HG03457 (cell line): Measurements from ENCODE around the gene SLAIN2.
A peak's percentile ranks its signal among the peaks of the same experiment; 100 is the strongest.

Experiments used
- ATAC-seq: cut with Tn5 transposase; IDR thresholded peaks from one replicate; pipeline ENCODE4 v1.9.1; 2021; ENCODE audit warnings: moderate number of reproducible peaks; ENCODE audit not compliant: unreplicated experiment

The SLAIN2 gene

DNA sequence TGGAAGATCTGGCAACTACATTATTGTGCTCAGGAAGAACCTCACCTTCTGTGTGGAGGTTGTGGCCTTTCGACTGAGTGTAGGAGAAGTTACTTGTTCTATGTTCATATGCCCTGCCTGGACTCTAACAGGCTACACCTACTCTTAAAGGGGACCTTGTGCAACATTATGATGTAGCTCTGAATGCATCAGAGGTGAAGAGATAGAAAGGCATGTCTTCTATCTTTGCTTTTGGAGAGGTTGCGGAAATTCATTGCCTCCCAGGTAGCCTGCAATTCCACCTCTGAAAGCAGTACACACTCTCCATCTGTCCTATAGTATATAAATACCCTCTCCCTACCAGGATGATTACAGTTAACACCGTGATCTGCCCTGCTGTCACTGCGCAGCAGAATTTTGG, 7.1 kb upstream of the SLAIN2 start:
- no peak for ATAC-seq

DNA sequence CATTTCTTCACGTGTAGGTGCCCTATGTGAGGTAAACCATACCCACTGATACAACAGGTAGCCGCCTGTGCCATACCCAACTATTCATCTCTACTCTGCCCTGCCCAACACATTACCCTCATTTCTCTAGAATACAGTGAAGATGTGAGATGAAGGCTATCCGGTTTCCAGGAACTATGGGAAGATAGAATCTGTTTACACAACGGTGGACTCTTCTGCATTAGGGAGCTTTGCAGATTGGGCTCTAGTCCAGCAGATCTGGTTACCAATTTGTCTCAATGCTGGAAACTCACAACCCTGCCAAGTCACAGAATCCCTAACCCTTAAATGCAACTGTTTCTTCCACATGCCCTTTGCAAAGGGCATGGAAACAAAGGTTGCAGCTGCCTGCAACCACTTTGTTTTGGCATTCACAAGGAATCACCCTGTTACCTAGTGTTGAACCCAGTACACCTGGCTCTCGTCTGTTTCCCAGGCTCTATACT, 6.4 kb upstream of the SLAIN2 start:
- no peak for ATAC-seq

DNA sequence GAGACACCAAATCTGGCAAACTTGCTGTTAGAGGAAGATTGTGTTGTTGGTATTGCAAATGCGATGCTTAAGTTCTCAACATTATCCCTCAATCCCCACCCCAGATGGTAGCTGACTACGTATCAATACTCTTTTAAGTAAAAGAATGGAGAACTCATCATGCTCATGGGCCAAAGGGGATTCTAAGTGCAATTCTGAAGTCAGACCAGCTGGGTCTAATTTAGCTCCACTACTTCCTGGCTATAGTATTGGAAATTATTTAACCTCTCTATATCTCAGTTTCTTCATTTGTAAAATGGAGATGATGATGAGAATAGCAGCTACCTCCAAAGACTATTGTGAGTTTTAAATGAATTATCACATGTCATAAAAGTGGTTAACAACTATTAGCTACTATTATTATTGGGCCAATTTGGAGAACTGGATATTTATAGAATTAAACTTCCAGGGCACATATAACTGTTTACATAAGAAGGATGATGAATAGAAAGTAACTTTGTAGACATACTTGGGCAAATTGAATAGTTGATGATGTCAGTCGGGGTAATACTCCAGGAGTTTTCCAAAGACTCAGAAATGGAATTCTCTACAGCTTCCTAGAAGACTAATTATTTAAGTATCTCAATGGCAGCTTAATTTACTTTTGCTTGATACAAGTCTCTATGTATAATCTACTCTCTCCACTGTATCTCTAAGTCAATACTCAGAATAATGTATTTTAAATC, 5.0 kb upstream of the SLAIN2 start:
- ATAC-seq: no peak

DNA sequence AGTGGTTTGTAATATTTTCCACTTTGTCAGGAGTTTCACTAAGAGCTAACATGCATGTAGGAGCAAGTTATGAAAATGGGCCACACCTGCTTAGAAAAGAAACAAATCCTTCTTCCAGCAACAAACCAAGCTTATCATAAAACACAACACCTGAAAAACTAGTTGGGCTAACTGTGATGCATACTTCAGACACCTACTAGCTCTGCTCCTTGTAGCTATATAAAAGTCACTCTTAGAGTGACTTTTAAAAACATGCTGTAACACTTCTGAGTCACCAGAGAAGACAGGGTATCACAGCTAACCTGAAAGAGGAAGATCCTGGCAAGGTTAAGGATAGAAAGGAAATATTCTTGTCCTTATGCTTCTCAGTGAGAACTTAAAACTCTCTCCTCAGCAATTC, 3.6 kb upstream of the SLAIN2 start:
- no peak for ATAC-seq

DNA sequence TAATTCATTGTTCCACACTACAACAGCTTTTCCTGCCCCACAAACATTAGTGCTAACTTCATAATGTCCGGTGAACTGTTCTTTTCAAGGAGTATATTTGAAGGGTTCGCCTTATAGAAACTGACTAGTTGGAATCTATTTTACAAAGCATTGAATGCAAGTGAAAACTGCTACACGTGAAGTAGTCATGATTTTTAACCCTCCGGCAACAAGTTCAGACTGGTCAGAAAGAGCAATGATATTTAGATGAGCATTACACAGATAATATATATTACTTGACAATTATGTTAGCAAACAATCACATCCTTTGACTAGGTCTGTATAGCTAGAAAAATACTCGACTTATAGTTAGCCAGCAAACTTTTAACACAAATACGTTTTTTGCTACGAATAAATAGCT, 1.7 kb upstream of the SLAIN2 start:
- no peak for ATAC-seq

DNA sequence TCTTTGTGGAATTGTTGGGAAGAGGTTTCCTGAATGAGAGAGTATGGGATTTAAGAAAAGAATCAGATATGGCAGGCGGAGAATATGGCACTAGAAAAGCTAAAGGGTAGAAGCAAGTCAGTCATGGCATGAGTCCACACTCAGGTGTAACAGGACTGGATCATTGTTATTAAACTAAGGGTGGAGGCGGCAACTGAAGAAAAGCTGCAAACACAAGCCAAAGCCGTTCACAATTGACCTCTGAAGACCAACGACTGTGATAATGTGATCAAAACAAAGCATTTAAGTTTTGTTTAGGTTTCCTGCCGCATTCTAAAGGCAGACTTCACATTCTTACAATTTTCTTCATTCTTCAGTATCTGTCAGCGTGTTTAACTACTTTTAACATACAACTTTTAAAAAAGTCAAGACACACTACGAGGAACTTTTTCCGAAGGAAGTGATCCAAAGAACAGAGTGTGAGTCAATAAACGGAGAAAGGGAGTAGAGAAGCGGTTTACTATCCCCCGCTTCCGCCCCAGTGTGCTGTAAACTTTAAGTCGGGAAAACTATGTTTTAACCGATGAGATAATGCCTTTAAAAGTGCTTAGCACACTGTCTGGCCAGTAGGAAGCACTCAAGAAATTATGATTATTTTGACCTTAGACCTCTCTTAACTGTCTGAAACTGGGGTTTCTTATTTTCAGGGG, 909 bp upstream of the SLAIN2 start:
- no peak for ATAC-seq

DNA sequence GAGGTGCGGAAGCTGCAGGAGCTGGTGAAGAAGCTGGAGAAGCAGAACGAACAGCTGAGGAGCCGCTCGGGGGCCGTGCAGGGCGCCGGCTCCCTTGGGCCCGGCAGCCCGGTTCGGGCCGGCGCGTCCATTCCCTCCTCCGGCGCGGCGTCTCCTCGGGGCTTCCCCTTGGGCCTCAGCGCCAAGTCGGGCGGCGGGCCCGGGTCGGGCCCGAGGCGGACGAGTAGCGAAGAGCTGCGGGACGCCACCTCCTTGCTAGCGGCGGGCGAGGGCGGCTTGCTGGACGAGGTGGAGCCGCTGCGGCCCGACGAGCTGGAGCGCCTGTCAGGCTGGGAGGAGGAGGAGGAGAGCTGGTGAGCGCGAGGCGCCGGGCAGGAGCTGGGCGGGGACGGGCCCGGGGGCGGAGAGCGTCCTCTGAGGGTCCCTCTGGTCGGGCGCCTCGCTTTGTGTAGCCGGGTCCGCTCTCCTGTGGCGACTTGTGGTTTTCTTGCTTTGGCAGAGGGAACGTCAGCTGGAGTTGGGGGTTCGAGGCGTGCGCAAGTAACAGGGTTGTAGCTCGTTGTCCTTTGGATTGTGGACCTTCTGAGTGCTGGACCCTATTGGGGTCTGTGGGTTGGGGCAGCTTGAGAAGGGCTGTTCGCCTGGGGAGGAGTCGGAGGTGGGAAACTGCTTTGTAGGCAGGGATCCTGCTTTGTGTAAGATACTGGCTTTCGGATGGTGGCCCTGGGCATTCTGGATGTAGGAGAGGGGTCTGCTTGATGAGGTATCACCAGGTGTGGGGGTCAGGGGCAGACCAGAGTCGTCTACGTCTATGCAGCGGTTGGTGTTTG, 662 bp downstream of the SLAIN2 start:
- ATAC-seq: peak; percentile 6

DNA sequence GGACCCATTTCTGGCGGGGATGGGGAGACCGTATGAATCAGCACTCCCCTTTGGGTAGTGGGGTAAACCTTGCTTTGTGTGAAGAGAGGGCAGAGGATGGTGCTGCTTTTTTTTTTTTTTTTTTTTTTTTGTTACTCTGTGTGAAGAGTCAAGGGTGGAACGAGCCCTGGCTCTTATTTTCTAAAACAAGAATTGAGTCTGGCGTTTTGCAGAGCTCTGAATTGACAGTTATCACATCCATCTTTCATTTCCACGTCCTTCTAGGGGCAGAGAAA, 1.2 kb downstream of the SLAIN2 start:
- ATAC-seq: no peak

DNA sequence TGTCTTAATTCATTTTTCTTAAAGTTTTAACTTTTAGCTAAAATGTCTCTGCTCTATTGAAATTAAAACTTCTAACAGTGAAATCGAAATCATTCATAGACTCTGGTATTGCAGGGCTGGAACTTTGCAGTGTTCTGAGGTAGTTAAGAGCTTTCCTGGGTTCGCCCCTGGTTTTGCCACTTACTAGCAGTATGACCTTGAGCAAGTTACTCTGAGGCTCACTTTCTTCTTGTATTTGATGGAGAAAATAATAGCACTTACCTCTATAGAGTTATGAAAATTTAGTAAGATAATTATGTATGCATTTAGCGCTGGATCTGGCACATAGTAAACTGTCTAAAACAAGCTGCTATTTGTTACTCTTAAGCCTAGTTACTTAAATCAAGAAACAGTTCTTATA, 1.7 kb downstream of the SLAIN2 start:
- ATAC-seq: no peak

DNA sequence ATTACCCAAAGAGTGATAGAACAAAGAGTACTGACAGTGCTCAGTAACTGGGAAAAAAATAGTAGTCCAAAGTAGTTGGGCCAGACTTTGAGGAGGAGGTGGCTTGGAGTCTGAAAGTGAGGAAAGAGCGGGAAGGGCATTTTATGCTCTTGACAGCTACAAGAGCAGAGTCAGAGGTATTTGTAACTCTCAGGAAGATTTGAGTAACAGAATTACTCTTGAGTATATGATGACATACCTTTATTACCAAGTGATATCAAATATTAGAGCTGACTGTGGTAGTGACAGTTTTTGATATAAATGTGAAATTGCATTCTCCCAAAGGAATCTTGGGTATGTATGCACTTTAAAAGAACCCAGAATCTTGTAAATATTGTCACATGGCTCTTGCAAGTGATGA, 2.2 kb downstream of the SLAIN2 start:
- no peak for ATAC-seq

DNA sequence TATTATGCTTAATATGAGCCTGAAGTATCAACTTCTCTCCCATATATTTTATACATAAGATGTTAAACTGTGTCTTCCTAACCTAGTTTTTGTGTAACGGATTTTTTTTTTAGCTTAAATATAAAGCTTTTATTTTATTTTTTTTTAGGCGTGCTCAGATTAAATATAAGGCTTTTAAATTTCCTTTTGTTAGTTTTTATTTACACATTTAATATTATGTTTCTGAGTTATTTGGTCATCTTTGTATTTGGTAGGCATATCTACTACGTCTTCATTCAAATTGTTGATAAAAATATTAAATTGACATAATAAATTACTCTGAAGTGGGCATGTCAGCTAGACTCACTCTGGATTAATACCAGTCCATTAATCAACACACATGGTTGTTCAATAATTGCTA, 4.2 kb downstream of the SLAIN2 start:
- ATAC-seq: no peak

DNA sequence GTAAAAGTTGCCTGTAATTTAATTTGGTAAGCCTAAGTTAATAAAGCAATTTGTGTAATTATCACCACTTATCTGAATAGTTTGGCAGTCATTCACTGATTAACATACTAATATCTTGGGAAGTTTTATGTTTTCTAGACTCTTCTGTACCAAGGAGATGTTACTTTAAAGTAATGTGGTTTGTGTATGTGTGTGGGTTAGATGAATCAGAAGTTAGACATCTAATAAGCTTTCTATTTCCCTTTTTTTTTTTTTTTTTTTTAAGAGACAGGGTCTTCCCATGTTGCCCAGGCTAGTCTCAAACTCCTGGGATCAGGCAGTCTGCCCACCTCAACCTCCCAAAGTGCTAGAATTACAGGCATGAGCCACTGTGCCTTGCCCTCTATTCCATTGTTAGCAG, 5.3 kb downstream of the SLAIN2 start:
- no peak for ATAC-seq

DNA sequence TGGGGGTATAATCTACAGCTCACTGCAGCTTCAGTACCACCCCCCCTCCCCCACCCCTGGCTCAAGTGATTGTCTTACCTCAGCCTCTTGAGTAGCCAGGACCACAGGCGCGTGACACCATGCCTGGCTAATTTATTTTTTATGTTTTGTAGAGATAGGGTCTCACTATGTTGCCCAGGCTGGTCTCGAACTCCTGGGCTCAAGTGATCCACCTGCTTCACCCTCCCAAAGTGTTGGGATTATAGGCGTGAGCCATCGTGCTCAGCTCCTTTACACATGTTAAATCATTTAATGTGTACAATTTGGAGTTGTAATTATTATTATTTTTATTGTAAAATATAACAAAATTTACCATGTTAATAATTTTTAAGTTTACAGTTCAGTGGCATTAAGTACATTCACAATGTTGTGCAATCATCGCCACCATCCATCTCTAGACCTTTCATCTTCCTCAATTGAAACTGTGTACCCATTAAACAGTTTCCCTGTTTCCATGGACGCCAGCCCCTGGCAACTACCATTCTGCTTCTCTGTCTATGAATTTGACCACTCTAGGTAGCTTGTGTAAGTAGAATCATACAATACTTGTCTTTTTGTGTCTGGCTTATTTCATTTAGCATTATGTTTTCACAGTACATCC, 6.1 kb downstream of the SLAIN2 start:
- no peak for ATAC-seq

DNA sequence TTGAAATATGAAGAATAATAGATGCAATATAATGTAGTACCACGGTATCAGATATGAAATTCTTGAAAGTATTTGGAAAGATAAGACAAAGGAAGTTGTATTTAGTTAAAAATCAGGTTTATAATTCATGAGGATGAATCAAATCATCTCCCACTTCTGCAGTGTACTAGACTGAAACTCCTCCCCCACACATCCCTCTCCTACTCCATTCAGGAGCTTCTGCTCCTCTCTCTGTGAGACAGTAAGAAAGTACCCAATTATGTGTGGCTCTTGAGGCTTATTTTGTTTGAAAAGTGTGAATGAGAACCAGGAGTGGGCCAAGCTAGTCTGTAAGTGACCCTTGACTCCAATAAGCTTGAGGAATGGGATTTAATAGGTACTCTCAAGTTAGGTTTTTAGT, 9.5 kb downstream of the SLAIN2 start:
- ATAC-seq: no peak

DNA sequence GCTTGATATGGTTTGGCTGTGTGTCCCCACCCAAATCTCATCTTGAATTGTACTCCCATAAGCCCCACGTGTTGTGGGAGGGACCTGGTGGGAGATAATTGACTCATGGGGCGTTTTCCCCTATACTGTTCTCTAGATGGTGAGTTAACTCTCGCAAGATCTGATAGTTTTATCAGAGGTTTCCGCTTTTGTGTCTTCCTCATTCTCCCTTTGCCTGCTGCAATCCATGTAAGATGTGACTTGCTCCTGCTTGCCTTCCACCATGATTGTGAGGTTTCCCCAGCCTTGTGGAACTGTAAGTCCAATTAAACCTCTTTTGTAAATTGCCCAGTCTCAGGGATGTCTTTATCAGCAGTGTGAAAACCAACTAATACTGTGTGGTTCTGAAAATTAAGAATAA, 11.5 kb downstream of the SLAIN2 start:
- no peak for ATAC-seq

DNA sequence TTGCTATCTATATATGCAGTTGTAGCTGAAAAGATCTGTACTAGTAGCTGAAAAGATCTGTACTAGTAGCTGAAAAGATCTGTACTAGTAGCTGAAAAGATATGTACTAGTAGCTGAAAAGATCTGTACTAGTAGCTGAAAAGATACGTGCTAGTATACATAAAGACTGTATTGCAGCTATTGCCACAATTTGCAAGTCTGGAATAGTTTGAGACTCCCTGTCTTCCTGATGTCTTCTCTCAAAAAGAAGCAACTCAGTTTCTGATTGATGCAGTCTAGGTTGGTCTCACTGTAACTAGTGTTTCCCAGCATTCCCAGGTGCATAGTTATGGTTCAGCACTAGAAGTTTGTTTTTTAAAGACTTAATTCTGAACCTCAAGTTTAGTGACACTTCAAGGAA, 15.0 kb downstream of the SLAIN2 start:
- ATAC-seq: no peak

DNA sequence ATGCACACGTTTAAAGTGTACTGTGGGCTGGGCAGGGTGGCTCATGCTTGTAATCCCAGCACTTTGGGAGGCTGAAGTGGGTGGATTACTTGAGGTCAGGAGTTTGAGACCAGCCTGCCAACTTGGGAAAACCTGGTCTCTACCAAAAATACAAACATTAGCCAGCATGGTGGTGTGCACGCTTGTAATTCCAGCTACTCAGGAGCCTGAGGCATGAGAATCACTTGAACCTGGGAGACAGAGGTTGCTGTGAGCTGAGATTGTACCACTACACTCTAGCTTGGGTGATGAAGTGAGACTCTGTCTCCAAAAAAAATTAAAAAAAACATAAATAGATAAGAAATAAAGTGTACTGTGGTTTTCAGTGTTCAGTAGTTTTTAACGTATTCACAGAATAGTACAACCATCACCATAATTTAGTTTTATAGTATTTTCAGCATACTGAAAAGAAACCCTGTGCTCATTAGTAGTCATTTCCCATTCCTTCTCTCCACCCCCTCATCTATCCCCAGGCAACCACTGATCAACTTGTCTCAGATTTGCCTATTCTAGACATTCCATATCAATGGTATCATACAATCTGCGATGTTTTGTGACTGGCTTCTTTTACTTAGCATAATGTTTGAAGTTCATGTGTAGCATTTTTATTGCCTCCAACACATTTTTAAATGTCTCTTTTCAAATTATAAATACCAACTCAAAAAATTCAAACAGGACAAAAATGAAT, 19.1 kb downstream of the SLAIN2 start:
- ATAC-seq: no peak

DNA sequence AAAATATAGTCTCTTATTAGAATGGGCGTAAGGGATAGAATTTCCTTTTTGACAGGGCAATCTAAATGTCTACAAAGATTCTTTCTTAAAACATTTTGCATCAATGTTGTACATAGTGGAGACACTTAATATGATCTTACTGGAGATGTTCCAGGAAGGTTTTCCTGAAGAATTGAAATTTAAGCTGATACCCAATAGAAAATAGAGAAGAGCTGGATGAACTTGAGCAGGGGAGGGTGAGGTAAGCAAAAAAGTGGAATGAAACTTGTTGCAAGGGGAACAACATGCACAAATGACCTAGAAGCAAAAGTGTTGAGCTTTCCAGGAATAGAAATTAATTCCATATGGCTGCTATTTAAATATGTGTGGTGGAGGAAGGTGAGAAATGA, 19.7 kb downstream of the SLAIN2 start:
- ATAC-seq: no peak

DNA sequence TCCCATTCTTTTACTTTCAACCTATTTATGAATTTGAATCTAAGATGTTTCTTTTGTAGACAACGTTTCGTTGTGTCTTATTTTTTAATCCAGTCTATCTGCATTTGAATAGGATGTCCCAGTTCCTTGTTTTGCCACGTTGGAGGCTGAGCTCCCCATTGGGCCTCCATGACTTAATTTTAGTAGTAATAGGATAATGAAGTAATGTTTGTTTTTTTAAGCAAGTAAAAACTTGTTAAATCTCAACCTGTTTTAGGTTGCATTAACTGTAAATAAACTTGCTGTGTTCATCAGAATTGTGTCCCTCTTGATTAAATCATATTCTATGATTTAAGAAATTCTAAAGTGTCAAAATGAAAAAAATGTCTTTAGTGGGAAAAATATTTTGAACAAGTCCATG, 25.3 kb downstream of the SLAIN2 start:
- no peak for ATAC-seq

DNA sequence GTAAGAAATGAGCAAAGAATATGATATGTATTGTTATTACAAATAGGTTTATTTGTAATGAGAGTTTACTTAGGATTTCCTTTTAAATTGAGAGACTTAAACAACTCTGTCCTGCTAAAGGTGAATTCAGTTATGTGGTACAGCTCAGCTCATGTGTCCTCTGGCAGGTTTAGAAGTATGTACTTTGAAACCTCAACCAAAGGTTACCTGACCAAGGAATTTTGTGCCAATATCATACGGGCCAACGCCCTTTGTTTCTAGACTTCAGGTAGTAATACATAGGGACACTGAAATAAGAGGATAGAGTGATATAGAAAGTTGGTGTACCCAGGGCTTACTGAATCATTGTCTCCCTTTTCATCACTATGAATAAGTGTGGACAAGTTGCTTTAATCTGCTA, 25.7 kb downstream of the SLAIN2 start:
- ATAC-seq: no peak

DNA sequence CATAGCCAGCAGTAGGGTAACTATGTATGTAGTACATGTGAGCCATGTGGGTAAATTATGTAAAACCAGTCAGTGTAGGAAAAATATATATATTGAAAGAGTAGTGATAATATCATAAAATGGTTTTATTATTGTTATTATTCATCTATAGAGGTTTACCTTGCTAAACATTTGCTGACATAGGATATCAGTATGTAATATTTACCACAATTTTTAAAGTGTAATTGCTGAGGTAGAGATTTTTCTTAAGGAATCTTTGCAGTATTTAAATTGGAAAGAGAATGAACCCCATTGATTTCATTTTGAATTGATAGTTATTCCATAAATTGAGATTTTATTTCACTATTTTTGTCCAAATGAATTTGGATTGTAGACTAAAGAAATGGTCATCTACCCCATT, 27.1 kb downstream of the SLAIN2 start:
- no peak for ATAC-seq
